ENCODE data around the gene NCSTN. TPM values are rescaled to one million over a fixed set of nuclear protein-coding genes. Genes with fewer than 3 reads are reported as not detected.
"Not testable (repeated sequence)": the region's sequence is repeated elsewhere in the genome, so short reads cannot be mapped to it uniquely, and the experiment has no call there.

NCSTN gene
- total RNA-seq, 1 donor from 2014 or later: 64.7 TPM

- DNase-seq (ENCODE audit: low spot score): no peak
- intact Hi-C loops (cut with DNase I): no loop called here
- no peak for ATAC-seq
Observed at GRCh38 chr1:160367934-160368923, 25.0 kb downstream of the NCSTN start.

- no peak for DNase-seq (ENCODE audit: low spot score)
- intact Hi-C loops (cut with DNase I): no loop called here
- no peak for ATAC-seq
Observed at GRCh38 chr1:160369087-160369486, 25.9 kb downstream of the NCSTN start.

DNA sequence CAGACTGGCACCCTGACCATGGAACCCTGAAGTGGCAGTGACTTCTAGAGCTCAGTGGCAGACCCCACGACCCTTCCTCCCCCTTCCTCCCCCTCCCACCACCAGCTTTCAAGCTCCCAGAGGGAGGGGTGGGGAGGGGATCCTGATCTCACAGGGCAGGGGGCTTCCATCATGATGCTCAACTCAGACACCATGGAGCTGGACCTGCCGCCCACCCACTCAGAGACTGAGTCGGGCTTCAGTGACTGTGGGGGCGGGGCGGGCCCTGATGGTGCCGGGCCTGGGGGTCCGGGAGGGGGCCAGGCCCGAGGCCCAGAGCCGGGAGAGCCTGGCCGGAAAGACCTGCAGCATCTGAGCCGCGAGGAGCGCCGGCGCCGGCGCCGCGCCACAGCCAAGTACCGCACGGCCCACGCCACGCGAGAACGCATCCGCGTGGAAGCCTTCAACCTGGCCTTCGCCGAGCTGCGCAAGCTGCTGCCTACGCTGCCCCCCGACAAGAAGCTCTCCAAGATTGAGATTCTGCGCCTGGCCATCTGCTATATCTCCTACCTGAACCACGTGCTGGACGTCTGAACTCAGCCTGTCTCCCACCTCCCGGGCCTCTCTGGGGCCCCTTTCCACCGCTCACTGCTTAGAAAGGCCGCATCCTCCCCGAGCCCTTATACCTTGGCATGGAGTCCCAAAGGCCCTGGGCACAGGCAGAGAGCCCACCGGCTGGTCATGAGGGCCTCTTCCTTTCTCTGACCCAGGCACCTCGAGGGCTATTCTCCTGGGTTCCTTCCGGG lies 27.6 kb downstream of the NCSTN start:
- ATAC-seq (no peak), DNase-seq (ENCODE audit: low spot score) (no peak)
- intact Hi-C loops (cut with DNase I): no loop called here

DNA sequence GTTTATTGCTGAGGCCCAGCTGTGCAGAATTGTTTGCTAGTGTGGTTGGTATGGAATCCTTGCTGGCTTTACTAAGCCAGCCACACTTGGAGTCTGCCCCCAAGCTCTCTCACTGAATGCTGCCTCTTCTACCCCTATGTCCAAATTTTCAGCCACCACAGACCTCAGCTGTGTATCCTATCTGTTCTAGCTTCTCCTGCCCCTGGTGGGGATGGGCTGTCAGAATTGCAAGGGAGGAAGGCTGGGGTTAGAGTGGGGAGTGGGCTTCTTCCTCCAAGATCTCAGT lies 28.1 kb downstream of the NCSTN start:
- no peak for ATAC-seq
- intact Hi-C loops (cut with DNase I): no loop called here
- no peak for DNase-seq (ENCODE audit: low spot score)

DNA sequence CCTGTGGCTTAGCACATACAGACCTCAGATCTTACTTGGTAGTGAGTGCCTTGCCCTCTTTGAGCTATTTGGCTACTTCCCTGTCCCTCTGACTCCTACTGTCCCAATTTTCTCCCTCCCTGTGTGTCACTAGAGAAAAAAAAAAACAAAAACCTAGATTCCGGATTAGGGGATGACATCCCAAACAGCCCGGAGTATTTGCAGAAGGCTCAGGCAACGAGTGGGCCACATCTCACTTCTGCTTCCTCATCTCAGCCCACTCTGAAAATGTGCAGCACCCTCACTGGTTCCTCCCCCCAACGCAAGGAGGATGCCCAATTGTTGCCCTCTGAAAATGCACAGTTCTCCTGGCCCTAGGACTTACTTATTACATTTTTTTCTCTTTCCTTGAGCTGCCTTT lies 28.6 kb downstream of the NCSTN start:
- intact Hi-C loops (cut with DNase I): no loop called here
- no peak for DNase-seq (ENCODE audit: low spot score)
- ATAC-seq: no peak

DNA sequence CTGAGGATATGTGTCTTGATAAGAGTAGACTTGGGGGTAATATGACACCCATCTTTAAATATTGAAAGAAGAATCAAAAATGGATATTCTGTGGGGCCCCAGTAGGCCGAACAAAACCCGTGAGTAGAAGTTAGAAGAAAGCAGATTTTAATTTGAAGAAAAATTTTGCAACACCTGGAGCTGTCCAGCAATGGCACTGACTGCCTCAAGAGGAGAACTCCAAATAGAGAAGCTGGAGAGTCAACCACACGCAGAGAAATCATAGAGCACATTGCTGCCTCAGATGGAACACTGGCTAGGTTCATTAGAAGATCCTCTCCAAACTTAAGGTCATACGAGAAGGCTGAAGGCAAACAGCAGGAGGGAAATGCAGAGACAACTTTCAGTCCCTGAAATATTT lies 30.5 kb downstream of the NCSTN start:
- intact Hi-C loops (cut with DNase I): no loop called here
- no peak for DNase-seq (ENCODE audit: low spot score)
- no peak for ATAC-seq

- no peak for DNase-seq (ENCODE audit: low spot score)
- peak; percentile 42 for ATAC-seq
- intact Hi-C loops (cut with DNase I): no loop called here
Observed at GRCh38 chr1:160374306-160375110, 31.3 kb downstream of the NCSTN start.

- DNase-seq (ENCODE audit: low spot score) (peak; percentile 56), ATAC-seq (peak; percentile 66)
- intact Hi-C loops (cut with DNase I): no loop called here
Observed at GRCh38 chr1:160375788-160376524, 32.8 kb downstream of the NCSTN start.

- ATAC-seq: peak; percentile 88
- no peak for DNase-seq (ENCODE audit: low spot score)
- intact Hi-C loops (cut with DNase I): no loop called here
Observed at GRCh38 chr1:160376525-160377131, 33.4 kb downstream of the NCSTN start.

GRCh38 chr1:160377585-160378206 lies 34.5 kb downstream of the NCSTN start:
- ATAC-seq: no peak
- DNase-seq (ENCODE audit: low spot score): peak; percentile 32
- intact Hi-C loops (cut with DNase I): no loop called here

GRCh38 chr1:160384812-160385211 lies 41.6 kb downstream of the NCSTN start:
- intact Hi-C loops (cut with DNase I); ATAC-seq; DNase-seq (ENCODE audit: low spot score): not testable (repeated sequence)

- ATAC-seq; intact Hi-C loops (cut with DNase I); DNase-seq (ENCODE audit: low spot score): not testable (repeated sequence)
Observed at GRCh38 chr1:160388406-160388805, 45.2 kb downstream of the NCSTN start.

DNA sequence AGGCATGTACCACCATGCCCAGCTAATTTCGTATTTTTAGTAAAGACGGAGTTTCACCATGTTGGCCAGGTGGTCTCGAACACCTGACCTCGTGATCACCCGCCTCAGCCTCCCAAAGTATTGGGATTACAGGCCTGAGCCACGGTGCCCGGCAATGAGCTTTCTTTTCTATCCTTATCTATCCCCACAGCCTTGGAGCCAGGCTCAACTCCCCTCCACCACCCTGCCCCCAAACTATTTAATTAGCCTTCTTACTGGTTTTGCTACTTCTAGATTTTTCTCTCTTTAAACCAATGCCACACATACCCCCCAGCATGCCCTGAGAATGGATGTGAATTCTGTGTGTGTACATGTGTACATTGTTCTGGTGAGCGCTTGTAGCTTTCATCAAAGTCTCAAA lies 51.5 kb downstream of the NCSTN start:
- intact Hi-C loops (cut with DNase I): loop anchor here (5.0 kb wide), 1 partner anchor 1938 kb away; no protein-coding TSS in a partner anchor
- DNase-seq (ENCODE audit: low spot score) (no peak), ATAC-seq (no peak)

DNA sequence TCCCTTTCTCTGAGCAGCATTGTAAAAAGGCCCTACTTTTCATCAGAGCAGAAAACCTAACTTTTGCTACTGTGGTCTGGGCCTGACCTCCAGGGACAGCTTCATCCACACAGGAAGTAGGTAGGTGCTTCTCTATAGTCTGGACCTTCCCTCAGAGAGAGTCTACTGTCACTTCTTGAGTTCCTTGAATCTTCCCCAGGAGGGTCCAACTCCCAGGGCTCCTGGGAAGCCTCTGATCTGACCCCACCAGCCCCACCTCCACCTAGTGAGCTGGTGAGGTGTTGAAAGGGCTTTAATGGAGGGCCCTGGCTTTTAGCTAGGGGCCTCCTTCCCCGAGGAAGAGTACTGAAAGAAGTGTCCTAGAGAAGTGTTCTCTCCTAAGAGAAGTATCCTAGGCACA lies 54.5 kb downstream of the NCSTN start:
- ATAC-seq (no peak), DNase-seq (ENCODE audit: low spot score) (no peak)
- intact Hi-C loops (cut with DNase I): no loop called here

DNA sequence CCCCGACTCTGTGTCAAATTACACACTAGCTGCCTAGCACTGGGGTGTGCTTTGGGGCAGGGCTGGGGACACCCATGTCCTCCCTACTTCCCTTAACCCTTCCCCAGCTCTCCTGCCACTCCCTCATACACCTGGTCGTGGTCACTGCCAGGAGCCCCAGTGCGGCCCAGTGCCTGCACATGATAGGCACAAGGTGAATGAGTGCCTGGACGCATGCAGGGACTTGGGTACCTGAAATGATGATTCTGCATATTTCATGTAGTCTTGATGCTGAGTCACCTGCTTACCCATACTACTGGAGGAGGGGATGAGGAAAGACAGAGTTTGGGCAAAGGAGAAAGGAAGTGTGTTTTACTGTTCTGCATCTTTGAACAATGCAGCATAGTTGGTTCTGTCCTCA lies 55.6 kb downstream of the NCSTN start:
- no peak for ATAC-seq
- no peak for DNase-seq (ENCODE audit: low spot score)
- intact Hi-C loops (cut with DNase I): no loop called here

GRCh38 chr1:160399544-160400222 lies 56.5 kb downstream of the NCSTN start:
- ATAC-seq (peak; percentile 26), DNase-seq (ENCODE audit: low spot score) (no peak)
- intact Hi-C loops (cut with DNase I): no loop called here

DNA sequence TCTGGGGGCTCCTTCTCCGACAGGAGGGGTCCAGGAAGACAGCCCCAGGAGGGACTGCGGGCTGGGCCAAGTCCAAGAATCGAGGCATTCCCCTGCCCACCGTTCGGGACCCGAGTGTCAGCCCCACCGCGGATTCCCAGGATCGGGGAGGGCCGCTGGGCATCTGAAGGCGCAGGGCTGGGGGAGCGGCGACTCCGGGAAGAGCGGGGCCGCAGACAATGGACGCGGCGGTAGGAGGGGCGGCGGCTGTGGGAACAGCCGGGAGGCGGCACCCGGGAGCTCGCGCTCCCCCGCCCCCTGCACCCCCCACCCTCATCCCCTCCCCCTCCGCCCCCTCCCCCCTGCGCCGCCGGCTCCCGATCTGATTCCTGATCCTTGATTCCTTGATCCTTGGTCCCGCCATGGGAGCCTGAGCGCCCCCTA lies 57.1 kb downstream of the NCSTN start, which contains the start of gene VANGL2:
VANGL2 (plus strand) TSS at position 342 of the 423 bp plus-strand sequence. CDS start 15,274 bp downstream, outside the sequence.
- DNase-seq (ENCODE audit: low spot score) (peak; percentile 91), ATAC-seq (peak; percentile 89)
- intact Hi-C loops (cut with DNase I): no loop called here

All from sciatic nerve (tissue), 2 donors.